GM19351 (cell line): Measurements from ENCODE around the gene GALNTL6.
"Not testable (repeated sequence)": the region's sequence is repeated elsewhere in the genome, so short reads cannot be mapped to it uniquely, and the experiment has no call there.

Experiments
- ATAC-seq: cut with Tn5 transposase; IDR thresholded peaks from one replicate; pipeline ENCODE4 v1.9.1; 2021; ENCODE audit warnings: mild to moderate bottlenecking, moderate library complexity; ENCODE audit not compliant: unreplicated experiment

GALNTL6 gene

DNA sequence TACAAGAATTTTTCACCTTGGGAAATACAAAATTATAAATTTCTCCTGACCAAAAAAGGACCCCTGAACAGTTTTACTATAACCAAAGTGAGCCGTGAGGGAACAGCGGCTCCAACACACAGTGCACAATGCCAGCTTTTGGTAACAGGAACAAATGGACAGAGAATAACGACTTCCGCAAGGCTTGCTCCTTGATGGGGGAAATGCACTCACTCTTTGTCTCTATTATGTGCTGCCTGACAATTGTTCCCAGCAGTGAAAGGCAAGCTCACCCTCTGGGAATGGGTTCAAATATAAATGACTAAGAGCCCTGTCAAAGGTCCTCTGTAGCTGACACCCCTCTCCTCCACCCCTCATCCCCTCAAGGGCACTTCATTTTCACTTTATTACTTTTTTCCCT is 1029.6 kb downstream of the GALNTL6 start:
- no peak for ATAC-seq

GRCh38 chr4:172843192-172843591 is 1030.0 kb downstream of the GALNTL6 start:
- no peak for ATAC-seq

DNA sequence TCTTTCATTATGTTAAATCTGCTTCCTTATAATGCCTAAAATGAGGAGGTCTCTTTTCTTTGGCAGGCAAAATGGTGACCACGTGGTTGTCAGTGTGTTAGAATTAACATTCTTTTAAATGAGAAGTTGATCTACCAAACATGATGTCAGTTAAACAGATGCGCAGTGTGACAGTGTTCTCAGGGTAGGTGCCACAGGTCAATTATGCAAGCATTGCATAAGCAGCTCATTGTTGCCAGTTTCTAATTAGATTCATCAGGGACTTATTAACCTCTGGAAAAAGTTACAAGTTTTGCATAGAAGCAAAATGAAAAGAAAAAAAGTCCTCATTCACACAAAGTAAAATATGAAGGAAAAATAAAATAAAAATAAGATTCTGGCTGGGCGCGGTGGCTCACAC is 1031.4 kb downstream of the GALNTL6 start:
- ATAC-seq, result no peak

GRCh38 chr4:172845281-172845680 is 1032.1 kb downstream of the GALNTL6 start:
- ATAC-seq, result no peak

- no peak for ATAC-seq
These were observed 1037.6 kb downstream of the GALNTL6 start for GRCh38 chr4:172850838-172851237.

GRCh38 chr4:172851534-172851933 is 1038.3 kb downstream of the GALNTL6 start:
- no peak for ATAC-seq

DNA sequence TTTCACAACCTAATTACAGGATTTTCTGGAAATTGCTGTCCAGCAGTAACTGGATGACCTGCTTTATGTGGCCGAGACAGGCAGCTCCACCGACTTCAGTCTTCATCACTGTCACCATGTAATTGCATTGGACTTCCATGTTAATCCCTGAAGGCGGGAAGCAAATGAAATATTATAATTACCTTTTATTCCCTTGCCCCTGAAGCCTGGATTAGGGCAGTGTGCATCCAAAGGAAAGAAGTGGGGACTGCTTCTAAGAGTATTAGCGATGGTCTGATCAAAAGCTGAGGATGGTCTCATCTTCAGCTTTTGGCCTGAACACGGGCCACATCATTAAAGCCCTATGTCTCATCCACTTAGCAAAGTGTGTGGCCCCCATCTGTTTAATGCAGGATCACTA is 1043.8 kb downstream of the GALNTL6 start:
- no peak for ATAC-seq

GRCh38 chr4:172858731-172859230 is 1045.6 kb downstream of the GALNTL6 start:
- no peak for ATAC-seq

DNA sequence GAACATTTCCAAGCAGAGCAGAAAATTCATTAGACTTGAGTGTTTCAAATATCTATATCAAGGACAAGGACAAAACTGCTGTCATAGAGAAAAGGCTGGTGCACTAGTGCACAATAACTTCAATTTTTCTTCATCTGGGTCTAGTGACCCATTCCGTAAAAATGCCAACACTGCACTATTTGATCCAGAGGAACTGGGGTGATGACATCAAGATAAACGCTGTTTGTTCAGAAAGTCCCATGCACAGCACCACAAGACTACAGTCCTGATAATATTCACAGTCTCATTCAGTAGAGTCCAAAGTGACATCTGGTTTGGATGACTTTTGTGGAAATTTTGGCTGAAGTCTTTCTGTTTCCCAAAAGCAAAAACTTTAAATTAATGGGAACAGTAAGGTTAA is 1051.9 kb downstream of the GALNTL6 start:
- no peak for ATAC-seq

- no peak for ATAC-seq
These were observed 1052.4 kb downstream of the GALNTL6 start for GRCh38 chr4:172865531-172866127.

- no peak for ATAC-seq
These were observed 1053.2 kb downstream of the GALNTL6 start for GRCh38 chr4:172866421-172866820.

DNA sequence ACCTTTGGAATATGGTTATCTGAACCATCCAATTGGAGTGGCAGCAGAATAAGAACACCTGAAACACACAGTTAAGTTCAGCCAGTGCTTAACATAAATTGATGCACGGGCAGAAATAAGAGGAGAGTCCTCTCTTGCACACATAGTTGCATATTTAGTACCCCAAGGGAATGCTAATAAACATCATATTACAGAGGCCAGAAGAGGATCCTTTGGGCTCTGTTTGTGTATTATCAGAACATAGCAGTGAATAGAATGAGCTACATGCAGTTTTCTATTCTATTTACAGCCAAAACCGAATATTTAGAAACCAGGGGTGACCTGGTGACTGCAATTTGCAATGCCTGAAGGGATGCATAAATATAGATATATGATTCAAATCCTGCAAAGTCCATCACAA is 1054.6 kb downstream of the GALNTL6 start:
- ATAC-seq, result no peak

DNA sequence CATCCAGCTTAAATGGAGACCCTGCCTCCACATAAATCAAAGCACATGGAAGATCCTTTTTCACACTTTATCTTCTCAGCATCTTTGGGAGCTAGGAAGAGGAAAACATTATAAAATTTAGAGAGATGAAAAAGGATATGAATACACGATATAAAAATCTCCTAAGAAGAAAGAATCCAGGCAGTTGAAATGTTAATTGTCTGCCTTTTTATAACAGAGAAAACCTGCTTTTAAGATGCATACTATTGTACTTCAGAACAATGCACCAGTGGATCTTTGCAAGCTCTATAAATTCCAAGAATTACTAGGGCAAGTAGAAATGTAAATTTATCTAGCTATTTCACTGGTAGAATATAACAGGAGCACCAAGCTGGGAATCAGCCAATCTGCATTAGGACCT is 1055.1 kb downstream of the GALNTL6 start:
- ATAC-seq, result no peak

GRCh38 chr4:172869621-172870268 is 1056.5 kb downstream of the GALNTL6 start:
- no peak for ATAC-seq

- ATAC-seq, result no peak
These were observed 1058.2 kb downstream of the GALNTL6 start for GRCh38 chr4:172871381-172871780.

DNA sequence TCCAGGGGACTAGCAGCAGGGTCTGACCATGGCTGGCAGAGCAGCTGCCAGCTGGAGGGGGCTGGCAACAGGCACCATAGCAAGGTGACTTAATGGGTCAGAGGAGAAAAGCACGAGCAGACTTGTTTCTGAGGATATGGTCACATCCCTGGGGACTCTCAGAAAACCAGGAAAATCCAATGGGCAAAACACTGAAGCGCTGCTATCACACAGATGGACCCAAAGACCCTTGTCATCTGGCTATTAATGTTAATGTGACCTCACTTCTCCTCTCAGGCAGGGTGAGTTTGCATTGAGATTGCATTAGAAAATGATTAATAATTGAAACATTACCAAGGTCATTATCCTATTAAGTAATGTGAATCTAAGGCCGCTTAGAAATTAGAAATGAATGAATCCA is 1061.7 kb downstream of the GALNTL6 start:
- ATAC-seq, result no peak

DNA sequence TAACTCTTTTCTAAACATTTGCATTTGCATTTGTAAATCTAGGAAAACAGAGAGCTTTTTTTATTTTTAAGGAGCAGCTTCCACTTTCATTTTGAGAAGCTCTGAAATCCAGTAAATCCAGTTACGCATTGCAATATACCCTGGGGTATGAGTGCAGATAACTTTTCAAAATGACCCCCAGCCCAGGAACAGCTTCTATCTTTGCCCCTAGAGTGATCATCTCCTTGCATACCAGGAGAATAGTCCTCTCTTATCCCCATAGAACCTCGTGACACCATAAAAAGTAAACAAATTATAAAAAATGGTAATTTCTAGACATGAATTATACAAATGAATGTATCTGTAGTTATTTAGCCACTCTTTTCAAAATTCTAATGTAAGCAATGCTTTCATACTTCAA is 1063.2 kb downstream of the GALNTL6 start:
- ATAC-seq, result no peak

DNA sequence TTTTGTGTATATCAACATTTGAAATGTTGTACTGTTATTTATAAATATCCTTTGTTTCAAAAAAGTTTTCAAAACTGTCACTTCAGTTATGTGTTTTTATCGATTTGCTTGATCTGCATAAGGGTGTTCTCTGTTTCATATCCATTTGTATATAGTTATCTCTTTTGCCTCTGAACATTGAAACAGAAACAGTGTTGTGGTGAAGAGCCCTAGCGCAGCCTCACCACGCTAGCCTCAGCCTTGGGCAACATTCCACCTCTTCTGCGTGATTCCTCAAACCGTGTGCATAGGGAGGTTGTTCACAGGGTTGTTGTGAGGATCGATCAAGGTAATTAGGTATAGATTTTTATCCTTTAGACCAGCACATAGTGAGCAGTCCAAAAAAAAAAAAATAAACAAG is 1068.4 kb downstream of the GALNTL6 start:
- no peak for ATAC-seq

GRCh38 chr4:172887358-172887757 is 1074.2 kb downstream of the GALNTL6 start:
- not testable (repeated sequence) for ATAC-seq

DNA sequence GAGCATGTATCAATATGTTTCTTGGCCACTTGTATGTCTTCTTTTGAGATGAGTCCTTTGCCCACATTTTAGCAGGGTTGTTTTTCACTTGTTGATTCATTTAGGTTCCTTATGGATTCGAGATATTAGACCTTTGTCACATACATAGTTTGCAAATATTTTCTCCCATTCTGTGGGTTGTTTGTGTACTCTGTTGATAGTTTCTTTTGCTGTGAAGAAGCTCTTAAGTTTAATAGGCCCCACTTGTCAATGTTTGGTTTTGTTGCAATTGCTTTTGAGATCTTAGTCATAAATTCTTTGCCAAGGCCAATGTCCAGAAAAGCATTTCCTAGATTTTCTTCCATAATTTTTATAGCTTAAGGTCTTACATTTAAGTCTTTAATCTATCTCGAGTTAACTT is 1074.8 kb downstream of the GALNTL6 start:
- ATAC-seq, result no peak

- ATAC-seq, result peak; percentile 79
These were observed 1079.1 kb downstream of the GALNTL6 start for GRCh38 chr4:172892300-172892699.

GRCh38 chr4:172895699-172896098 is 1082.5 kb downstream of the GALNTL6 start:
- ATAC-seq, result no peak

DNA sequence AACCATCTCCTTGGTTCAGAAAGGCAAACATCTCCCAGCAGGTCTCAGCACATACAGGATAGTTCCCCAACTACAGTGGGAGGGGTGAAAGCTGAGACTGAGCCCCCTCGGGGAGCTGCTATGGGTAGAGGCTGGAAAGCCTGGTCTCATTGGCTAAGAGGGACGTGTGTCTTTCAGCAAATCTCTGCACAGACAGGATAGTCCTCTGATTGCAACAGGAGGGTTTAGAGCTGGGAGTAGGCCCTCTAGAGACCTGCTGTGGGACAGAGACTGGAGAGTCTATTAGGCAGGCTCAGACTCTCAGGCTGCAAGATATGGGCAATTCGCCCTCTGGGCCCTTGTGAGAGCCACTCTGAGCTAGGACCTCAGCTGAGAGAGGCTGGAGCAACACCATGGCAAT is 1083.8 kb downstream of the GALNTL6 start:
- ATAC-seq, result no peak
